NCI-H748 treated with DMSO at 0.1 percent for 48 hours (cell line): Measurements from ENCODE around the gene TBCA.

Source experiments
- DNase-seq: peaks from one replicate; lab custom pipeline; 2025; lab: John Stamatoyannopoulos, UW

The TBCA gene

GRCh38 chr5:77775790-77776553 lies at the start of gene TBCA:
Gene TBCA, minus strand, starts transcription at chr5:77776339. Its CDS starts 82 bp downstream, at chr5:77776257.
- DNase-seq, result peak; percentile 85

DNA sequence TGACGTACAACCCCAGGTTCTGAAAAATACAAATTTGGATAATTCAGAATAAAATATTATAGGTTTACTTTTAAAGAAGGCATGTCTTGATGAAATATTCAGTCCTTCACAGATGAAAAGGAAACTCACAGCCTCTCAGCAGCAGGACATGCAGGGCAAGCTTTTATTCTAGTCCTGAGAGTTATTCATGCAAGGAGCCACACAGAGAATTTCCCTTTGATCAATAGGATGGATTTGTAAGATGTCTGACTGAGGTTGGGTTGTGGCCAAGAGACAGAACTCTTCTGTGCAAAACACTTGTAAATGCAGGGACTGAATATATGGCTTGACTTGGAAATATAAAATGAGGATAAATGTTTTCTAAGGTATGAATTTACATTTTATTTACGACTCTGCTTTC lies 48.8 kb upstream of the TBCA start:
- no peak for DNase-seq

DNA sequence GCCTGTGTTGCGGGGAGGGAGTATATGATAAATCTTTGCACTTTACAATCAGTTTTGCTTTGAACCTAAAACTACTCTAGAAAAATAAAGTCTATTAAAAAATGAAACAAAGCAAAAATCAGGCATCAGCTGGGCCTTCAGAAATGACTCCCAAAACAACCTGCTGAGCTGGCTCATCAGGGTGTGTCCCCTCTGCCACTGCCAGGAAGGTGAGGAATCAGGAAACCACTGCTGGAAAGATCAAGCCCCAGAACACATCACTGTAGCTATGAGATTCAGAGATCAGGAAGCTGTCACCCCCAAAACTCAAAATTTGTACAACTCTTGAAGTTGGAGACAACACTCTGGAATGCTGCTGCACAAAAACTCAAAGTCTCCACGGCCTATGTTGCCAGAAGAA lies 40.5 kb upstream of the TBCA start:
- DNase-seq, result no peak

GRCh38 chr5:77812926-77813589 lies 36.9 kb upstream of the TBCA start:
- DNase-seq, result no peak

DNA sequence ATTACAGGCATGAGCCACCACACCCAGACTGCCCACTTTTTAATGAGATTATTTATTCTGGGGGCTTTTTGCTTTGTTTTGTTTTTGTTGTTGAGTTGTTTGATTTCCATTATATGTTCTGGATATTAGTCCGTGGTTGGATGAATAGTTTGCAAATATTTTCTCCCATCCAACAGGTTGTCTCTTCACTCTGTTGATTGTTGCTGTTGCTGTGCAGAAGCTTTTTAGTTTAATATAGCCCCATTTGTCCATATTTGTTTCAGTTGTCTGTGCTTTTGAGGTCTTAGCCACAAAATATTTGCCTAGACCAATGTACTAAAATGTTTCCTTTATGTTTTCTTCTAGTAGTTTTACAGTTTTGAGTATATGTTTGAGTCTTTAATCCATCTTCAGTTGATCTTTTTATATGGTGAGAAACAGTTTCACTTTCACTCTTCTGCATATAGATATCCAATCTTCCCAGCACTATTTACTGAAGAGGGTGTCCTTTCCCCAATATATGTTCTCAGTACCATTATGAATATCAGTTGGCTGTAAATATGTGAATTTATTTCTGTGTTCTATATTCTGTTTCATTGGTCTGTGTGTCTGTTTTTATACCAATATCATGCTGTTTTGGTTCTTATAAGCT lies 30.2 kb upstream of the TBCA start:
- no peak for DNase-seq

- no peak for DNase-seq
Observed at GRCh38 chr5:77798456-77798855, 22.3 kb upstream of the TBCA start.

GRCh38 chr5:77797136-77797535 lies 21.0 kb upstream of the TBCA start:
- DNase-seq, result no peak

DNA sequence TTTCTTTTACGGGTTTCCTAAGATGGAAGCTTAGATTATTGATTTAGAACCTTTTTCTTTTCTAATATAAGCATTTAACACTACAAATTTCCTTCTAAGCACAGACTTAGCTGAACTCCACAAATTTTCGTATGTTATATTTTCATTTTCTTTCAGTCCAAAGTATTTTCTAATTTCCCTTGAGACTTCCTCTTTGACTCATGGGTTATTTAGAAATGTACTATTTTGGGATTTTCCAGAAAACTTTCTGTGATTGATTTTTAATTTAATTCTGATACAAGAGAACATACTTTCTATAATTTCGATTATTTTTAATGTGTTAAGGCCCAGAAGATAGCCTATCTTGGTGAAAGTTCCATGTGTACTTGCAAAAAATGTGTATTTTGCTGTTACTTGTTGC lies 19.7 kb upstream of the TBCA start:
- DNase-seq, result no peak

GRCh38 chr5:77795268-77795667 lies 19.1 kb upstream of the TBCA start:
- no peak for DNase-seq

DNA sequence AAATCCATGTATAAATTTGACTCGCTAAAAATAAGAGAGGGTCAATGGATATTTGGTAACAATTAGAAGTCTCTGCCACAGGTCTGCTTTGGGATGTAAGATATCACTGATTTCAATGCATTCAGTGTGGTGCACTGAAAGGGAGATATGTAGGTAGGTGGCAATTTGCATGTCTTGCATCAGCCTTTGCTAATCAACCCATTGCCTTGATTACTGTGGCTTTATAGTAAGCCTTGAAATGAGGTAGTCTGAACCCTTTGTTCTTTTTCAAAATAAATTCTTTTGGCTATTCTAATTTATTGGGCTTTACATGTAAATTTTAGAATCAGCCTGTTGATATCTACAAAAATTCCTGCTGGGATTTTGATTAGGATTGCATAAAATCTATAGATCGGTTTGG lies 15.8 kb upstream of the TBCA start:
- DNase-seq, result no peak

DNA sequence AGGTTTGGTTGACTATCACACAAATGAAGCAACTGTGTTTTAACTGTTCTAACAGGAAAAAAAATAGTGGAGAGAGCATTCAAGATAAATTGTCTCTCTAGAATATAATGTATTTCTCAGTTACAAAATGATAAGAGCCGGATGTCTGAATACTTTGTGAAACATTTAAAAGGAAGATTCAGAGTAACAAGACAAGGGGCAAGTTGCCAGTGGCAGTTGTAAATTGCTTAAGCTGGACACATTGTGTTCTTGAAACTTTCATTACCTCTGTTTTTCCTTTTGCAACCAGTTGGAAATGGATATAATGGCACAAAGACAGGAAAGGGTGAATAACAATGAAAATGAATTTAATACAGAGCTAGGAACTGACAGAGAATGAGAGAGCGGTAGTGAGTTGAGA lies 15.2 kb upstream of the TBCA start:
- DNase-seq, result no peak

DNA sequence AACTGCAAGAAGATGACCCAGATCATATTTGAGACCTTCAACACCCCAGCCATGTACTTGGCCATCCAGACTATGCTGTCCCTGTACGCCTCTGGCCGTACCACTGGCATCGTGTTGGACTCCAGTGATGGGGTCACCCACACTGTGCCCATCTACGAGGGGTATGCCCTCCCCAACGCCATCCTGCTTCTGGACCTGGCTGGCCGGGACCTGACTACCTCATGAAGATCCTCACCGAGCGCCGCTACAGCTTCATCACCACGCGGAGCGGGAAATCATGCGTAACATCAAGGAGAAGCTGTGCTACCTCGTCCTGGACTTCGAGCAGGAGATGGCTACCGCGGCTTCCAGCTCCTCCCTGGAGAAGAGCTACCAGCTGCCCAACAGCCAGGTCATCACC lies 9.1 kb upstream of the TBCA start:
- no peak for DNase-seq

DNA sequence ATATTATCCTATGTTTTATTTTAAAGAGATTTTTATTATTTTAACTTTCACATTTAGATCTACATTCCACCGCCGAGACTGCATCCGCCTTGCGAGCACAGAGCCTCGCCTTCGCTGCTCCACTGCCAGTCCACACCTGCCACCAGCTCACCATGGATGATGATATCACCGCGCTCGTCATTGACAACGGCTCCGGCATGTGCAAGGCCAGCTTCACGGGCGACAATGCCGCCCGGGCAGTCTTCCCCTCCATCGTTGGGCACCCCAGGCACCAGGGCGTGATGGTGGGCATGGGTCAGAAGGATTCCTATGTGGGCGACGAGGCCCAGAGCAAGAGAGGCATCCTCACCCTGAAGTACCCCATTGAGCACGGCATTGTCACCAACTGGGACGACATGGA lies 8.6 kb upstream of the TBCA start:
- DNase-seq, result no peak

DNA sequence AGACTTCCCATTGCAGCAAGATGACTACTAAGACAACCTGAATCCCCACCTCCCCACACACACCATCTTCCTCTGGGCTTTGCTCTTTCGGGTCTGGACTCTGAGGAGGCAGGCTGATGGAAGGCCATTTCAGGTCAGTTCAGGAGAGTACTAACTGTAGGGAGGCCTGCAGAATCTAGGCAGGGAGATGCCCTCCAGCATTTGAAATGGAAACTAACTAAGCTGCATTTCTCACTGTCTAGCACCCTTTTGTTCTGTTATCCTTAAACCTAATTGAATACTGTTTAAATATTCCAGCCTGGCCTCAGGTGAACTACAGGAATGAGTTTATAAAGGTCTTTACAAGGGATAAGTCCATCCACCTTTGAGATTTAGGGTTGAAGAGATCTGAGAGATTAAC lies 4.9 kb upstream of the TBCA start:
- DNase-seq, result no peak

GRCh38 chr5:77778881-77779438 lies 2.8 kb upstream of the TBCA start:
- no peak for DNase-seq

GRCh38 chr5:77778398-77778797 lies 2.3 kb upstream of the TBCA start:
- DNase-seq, result no peak

DNA sequence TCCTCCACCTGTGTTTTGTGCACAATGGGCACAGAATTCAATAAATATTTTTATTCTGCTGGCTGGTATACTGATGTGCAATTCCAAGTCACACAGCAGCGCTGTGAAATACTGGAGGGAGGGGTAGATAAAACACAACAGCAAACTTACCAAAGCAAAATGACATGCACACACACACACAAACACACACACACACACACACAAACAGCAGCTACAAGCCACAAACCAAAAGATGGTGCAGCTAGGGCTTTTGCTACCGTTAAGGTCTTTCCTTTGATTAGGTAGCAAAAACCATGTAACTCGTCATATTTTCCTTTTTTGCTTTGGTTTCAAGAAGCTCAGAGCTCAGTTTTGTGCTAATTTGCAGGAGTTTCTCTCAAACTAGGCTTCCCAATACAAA lies 1.8 kb upstream of the TBCA start:
- DNase-seq, result no peak

DNA sequence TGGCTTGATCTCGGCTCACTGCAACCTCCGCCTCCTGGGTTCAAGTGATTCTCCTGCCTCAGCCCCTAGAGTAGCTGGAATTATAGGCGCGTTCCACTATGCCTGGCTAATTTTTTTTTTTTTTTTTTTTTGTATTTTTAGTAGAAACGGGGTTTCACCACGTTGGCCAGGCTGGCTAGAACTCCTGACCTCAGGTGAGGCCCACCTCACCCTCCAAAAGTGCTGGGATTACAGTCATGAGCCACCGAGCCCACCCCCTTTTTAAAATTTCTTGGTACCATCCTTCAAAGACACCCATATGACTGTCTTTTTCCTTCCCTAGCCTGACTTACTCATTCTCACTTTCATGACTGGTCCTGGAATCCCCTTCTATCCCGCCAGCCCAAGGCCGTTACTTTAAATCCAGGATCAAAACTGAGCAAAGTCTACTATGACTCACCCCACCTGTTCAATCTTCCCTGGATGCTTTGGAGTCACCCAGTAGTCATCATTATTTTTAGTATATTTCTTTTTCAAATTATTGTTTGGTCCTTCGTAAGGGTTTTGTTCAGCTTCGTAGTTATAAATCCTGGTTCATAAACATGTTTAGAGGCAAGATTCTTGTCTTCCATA lies 1.2 kb upstream of the TBCA start:
- DNase-seq, result no peak

- DNase-seq, result peak; percentile 3
Observed at GRCh38 chr5:77776554-77777206, 541 bp upstream of the TBCA start.

DNA sequence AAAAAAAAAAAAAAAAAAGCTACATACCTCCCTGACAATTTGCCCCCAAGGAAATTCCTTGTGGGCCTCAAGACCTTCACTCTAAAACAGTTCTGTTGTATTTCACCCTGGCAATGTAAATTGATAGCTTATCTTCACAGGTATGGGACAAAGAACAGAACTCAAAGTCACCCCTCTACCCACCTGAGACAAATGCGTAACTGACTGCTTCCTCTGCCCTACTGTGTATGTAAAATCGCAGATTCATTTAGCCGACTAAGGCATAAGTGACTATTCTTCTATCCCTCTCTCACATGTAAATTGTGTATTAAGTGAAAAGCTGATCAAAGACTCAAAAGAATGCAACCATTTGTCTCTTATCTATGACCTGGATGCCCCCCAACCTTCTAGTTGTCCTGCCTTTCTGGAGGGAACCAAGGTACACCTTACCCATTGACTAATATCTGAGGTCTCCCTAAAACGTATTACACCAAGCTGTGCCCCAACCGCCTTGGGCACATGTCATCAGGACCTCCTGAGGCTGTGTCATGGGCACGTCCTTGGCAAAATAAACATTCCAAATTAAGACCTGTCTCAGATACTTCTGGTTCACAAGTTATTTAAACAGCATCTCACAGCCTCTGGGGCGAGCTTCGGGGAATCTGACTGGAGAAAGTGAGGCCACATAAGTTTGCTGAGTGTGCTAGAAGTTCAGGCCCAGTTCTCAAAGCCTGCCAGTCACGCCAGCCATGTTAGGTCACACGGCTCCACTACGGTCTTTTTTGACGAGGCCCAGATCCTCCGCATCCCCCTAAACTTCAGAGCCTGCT lies 954 bp downstream of the TBCA start:
- DNase-seq, result peak; percentile 58

- DNase-seq, result no peak
Observed at GRCh38 chr5:77773734-77774280, 2.3 kb downstream of the TBCA start.
